Measurements from ENCODE around the gene TMEM150A.

TMEM150A gene

DNA sequence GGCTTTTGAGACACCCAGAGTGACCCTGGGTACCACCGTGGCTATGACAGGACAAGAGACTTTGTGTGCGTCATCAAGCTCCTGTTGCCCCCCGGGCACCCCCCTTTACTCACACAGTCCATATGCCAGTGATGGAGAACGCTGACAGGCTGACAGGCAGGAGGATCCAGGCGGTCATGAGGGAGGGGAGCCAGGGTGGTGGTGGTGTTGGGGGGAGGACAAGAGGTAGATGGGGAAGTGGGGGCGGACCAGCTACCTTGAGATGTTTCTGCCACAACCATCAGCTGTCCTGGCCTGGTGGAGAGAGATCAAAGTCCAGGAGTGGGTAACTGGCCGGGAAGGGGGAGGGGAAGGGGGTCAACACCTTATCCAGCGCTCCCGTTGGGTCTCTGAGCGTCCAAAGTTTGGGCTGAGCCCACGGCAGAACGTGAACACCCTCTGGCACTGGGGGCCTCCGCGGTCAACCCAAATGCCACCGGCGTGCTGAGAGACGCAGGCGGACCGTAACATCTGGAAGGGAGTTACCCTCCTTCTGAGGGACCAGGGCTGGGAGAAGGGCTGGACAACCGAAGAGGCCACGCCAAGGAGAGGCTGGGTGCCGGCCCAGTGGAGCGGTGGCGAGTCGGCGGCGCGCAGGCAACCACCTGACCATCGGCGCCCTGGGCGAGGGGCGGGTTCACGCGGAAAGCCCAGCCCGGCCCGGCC is 575 bp downstream of the TMEM150A start:
- TF ChIP-seq CTCF (conservative IDR thresholded peaks at IDR 0.05; ENCODE audit: low read depth, low read length), result no peak
- DNase-seq (ENCODE audit: low read depth), result no peak
- peak overlapping the region; percentile 90 for H3K4me3 ChIP-seq (ENCODE audit: low read length)

DNA sequence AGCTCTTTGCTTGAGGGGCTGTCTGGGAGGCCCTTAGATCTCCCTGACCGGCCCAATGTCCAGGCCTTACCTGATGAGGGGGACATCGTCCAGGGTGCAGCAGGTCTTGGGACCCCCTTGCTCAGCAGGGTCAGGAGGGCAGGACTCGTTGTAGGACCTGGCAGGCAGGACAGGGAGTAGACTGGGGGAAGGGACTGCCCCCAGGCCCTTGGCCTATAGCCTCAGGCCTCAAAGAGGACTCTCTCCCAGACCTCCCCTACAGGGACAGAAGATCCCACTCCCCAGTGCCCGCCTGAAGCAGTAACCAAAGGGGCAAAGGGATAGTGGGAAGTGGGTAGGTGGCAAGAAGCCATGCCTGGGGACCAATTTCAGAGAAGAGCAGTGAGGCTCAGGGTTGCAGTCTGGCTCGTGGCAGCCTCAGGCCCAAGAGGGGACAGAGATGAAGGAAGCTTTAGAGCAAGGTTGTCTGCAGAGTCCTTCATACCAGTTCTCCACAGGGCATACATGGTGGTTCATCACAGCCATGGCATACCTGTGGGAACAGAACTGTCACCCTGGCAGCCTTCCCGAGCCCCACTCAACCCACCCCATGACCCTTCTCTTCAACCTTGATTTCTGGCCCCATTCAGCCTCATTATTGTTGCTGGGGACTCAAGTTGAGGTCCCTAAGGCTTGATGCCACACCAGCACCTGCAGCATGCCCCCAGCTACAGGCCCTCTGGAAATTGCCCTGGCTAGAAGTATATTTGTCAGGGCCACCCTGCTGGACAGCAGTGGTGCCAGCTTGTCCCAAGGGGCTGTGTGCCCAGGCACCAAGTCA is 1.3 kb downstream of the TMEM150A start:
- no peak for DNase-seq (ENCODE audit: low read depth)
- no peak for TF ChIP-seq CTCF (conservative IDR thresholded peaks at IDR 0.05; ENCODE audit: low read depth, low read length)
- peak overlapping the region; percentile 90 for H3K4me3 ChIP-seq (ENCODE audit: low read length)

GRCh38 chr2:85600235-85600575 is 2.3 kb downstream of the TMEM150A start:
- H3K4me3 ChIP-seq (ENCODE audit: low read length), result no peak overlapping the region
- DNase-seq (ENCODE audit: low read depth), result no peak
- no peak for TF ChIP-seq CTCF (conservative IDR thresholded peaks at IDR 0.05; ENCODE audit: low read depth, low read length)

DNA sequence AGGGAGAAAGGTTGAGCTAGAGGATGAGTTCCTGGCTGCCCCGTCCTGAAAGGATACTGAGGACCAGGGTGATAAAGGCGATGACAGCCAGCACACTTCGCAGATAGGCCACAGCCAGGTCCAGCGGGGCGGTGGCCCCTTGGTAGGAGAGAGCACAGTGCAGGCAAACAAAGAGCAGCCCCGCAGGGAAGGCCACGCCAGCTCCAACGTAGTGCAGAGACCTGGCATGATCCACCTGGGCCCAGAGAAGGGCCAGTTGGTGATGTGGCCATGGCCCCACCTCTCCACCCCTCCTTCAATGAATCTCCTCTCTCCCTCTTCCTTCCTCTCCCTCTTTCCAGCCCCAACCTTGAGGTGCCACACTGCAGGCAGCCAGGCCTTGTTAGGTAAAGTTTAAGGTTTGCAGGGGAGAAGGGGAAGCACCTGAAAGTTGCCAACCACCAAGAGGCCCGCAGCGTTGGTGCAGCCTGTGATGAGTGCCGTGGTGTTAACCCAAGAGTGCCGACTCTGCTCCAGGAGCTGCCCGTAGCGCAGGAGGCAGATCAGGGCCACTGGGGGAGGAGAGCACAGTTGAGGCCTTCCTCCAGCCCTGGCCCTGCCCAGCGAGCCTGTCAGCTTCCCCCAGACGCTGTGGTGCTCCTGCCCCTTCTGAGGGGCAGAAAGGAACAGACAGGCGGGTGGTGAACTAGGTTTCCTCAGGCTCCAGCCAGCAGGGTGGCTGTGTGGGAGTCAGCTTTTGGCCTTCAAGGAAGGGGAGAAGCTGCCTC is 2.8 kb downstream of the TMEM150A start:
- no peak for TF ChIP-seq CTCF (conservative IDR thresholded peaks at IDR 0.05; ENCODE audit: low read depth, low read length)
- no peak overlapping the region for H3K4me3 ChIP-seq (ENCODE audit: low read length)
- no peak for DNase-seq (ENCODE audit: low read depth)

- H3K4me3 ChIP-seq (ENCODE audit: low read length), result no peak overlapping the region
- no peak for DNase-seq (ENCODE audit: low read depth)
- TF ChIP-seq CTCF (conservative IDR thresholded peaks at IDR 0.05; ENCODE audit: low read depth, low read length), result no peak
Observed at GRCh38 chr2:85598594-85599340, 3.7 kb downstream of the TMEM150A start.

DNA sequence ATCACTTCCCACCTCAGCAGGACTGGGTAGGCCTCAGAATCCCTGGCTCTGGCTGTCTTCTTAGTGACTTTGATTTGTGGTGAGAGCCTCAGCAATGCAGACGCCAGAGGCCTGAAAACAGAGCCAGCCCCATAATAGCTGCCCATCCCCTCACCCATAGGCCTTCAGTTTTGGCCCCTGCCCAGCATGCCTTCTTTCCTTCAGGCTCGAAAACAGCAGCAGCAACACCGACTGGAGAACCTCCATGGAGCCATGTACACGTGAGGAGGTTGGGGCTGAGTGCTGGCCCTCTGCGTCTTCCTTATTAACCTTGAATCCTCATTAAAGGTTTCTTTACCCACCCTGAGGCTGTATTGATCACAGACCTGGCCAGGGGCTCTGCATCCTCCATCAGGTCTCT is 5.3 kb downstream of the TMEM150A start:
- no peak overlapping the region for H3K4me3 ChIP-seq (ENCODE audit: low read length)
- DNase-seq (ENCODE audit: low read depth), result no peak
- no peak for TF ChIP-seq CTCF (conservative IDR thresholded peaks at IDR 0.05; ENCODE audit: low read depth, low read length)

Data from retinal pigment epithelial cell (primary cell).